Measurements from ENCODE around the gene GLYATL3.

The GLYATL3 gene

DNA sequence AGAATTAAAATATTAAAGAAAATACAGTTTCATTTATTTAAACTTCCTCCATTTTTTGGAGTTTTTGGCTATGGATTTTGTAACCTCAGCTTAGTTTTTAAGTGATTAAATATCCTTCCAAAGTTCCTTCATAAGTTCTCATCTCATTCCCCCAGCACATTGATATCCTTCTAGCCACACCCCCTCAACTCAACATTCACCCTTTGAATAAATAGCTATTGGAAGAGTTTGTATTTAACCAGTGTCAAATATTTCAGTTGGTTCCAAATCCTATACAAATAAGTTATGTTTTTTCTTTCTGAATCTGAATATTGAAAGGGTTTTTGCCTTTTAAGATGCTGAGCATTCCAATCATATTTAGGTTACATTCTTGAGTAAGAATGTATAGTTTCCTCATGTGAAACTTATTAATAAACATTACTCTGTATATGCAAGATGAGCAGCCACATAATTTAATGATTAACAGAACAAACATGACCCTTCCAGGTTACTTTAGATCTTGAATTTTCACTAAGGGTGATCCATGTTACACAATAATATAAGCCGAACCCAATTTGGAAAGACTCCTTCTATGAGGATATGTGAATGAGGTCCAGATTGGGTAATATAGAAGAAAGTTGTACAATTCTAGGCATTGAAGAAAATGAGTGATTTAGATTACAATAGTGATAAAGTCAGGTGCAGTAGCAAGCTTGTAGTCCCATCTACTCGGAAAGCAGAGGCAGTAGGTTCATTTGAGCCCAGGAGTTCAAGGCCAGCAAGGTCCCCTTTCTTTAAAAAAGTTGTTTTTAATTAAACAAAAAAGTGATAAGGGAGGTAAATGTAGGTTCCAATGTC, 13.6 kb downstream of the GLYATL3 start:
- TF ChIP-seq, protein P1, sequence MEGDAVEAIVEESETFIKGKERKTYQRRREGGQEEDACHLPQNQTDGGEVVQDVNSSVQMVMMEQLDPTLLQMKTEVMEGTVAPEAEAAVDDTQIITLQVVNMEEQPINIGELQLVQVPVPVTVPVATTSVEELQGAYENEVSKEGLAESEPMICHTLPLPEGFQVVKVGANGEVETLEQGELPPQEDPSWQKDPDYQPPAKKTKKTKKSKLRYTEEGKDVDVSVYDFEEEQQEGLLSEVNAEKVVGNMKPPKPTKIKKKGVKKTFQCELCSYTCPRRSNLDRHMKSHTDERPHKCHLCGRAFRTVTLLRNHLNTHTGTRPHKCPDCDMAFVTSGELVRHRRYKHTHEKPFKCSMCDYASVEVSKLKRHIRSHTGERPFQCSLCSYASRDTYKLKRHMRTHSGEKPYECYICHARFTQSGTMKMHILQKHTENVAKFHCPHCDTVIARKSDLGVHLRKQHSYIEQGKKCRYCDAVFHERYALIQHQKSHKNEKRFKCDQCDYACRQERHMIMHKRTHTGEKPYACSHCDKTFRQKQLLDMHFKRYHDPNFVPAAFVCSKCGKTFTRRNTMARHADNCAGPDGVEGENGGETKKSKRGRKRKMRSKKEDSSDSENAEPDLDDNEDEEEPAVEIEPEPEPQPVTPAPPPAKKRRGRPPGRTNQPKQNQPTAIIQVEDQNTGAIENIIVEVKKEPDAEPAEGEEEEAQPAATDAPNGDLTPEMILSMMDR (IDR thresholded peaks at IDR 0.05; ENCODE audit: control insufficient read depth, extremely low read depth, insufficient read depth): no peak
- no peak for DNase-seq (ENCODE audit: low read depth)
- H3K4me3 ChIP-seq (ENCODE audit: low read depth, low read length): no peak overlapping the region

DNA sequence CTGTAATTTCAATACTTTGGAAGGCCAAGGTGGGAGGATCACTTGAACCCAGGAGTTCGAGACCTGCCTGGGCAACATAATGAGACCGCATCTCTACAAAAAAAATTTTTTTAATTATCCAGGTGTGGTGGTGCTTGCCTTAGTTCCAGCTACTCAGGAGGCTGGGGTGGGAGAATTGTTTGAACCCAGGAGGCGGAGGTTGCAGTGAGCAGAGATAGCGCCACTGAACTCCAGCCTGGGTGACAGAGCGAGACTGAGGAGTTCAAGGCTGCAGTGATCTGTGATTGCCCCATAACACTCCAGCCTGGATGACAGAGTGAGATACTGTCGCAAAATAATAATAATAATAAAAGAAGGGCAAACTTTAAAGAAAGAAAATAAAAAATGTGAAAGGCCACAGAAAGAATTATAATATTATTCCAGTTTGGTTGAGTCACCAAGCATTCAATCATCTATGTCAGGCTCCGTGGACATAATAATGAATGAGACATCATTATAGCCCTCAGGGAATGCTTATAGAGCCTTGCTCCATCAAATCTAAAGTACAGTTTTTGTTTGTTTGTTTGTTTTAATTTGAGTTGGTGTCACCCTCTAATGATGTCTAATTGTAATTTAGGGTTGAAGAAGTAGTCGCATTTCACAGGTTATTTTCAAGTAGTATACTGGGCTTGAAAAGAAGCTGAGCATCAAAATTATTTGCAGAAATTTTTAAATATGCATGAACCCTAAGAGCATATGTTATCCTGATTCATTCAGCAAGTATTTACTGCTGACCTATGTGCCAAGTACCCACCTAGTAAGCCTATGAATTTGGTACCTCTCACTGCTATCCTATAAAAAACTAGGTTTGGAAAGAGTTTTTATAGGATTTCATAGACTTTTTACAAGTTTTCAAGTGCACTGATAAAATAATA, 15.1 kb downstream of the GLYATL3 start:
- DNase-seq (ENCODE audit: low read depth): no peak
- no peak overlapping the region for H3K4me3 ChIP-seq (ENCODE audit: low read depth, low read length)
- TF ChIP-seq, protein P1 (IDR thresholded peaks at IDR 0.05; ENCODE audit: control insufficient read depth, extremely low read depth, insufficient read depth): no peak

DNA sequence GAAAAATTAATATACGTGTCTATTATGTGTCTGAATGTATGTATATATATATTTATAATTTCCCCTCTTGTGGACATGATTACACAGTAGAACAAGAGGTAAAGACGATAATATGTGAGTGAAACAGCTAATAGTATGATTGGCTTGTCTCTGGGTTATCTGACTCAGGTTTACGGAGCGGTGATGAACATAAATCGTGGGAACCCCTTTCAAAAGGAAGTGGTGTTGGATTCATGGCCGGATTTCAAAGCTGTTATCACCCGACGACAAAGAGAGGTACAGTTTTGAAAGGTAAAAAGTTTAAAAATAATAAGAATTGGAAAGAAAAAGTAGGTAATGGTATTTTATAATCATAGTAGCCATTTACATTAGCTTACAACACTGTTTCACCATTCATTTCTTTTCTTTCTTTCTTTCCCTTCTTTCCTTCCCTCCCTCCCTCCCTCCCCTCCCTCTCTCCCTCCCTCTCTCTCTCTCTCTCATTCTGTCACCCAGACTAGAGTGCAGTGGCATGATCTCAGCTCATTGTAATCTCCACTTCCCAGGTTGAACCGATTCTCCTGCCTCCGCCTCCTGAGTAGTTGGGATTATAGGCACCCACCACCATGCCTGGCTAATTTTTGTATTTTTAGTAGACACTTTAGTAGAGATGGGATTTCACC, 15.9 kb downstream of the GLYATL3 start:
- TF ChIP-seq, protein P1 (IDR thresholded peaks at IDR 0.05; ENCODE audit: control insufficient read depth, extremely low read depth, insufficient read depth): no peak
- no peak for DNase-seq (ENCODE audit: low read depth)
- H3K4me3 ChIP-seq (ENCODE audit: low read depth, low read length): no peak overlapping the region

DNA sequence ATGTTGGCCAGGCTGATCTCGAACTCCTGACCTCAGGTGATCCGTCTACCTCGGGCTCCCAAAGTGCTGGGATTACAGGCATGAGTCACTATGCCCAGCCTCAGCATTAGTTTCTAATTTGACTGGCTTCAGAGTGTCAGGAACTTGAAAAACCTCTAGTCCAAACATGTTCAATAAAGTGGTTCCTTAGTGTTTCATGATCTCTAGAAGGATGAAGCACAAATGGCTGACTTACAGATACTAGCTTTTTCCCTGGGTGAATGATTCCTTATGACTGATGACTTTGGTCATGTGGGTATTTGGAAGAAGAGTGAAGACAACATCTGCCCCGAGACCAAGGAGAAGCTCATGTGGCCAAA, 16.4 kb downstream of the GLYATL3 start:
- DNase-seq (ENCODE audit: low read depth): no peak
- H3K4me3 ChIP-seq (ENCODE audit: low read depth, low read length): no peak overlapping the region
- TF ChIP-seq, protein P1 (IDR thresholded peaks at IDR 0.05; ENCODE audit: control insufficient read depth, extremely low read depth, insufficient read depth): no peak

DNA sequence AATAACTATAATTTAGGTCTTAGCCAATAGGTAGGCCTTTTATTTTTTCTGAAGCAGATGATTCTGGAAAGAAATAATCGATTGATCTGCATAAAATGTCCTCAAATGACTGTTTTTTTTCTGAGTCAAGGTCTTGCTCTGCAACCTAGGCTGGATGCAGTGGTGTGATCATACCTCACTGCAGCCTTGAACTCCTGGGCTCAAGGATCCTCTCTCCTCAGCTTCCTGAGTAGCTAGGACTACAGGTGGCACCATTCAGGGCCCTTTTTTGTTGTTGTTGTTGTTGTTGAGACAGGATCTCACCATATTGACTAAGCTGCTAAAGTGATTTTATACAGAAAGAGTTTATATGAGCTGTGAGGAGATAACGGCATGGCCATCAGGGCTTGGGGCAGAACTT, 18.2 kb downstream of the GLYATL3 start:
- DNase-seq (ENCODE audit: low read depth): no peak
- no peak overlapping the region for H3K4me3 ChIP-seq (ENCODE audit: low read depth, low read length)
- TF ChIP-seq, protein P1 (IDR thresholded peaks at IDR 0.05; ENCODE audit: control insufficient read depth, extremely low read depth, insufficient read depth): no peak

DNA sequence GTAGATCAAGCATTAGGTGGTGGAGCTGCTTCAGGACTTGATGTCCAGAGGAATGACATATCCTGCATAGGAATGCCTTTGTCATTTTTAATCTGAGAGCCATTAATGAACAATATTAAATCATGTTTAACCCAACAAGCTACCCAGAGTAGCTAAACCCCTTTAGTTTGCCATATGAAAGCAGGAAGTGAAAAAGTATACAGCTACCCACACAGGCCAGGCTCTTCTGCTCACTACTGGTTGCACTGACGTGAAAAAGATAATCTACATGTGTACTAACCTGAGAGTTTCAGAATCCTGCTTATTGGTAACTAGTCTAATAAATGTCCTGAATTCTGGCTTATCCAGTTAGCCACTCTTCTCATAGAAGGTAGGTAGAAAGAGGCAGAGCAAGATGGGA, 19.9 kb downstream of the GLYATL3 start:
- no peak overlapping the region for H3K4me3 ChIP-seq (ENCODE audit: low read depth, low read length)
- DNase-seq (ENCODE audit: low read depth): no peak
- TF ChIP-seq, protein P1 (IDR thresholded peaks at IDR 0.05; ENCODE audit: control insufficient read depth, extremely low read depth, insufficient read depth): no peak
